Large intestine (tissue), 12 donors: ENCODE results near the gene CDK13. TPM values are rescaled to one million over a fixed set of nuclear protein-coding genes. Genes with fewer than 3 reads are reported as not detected.
"Not testable (repeated sequence)": the region's sequence is repeated elsewhere in the genome, so short reads cannot be mapped to it uniquely, and the experiment has no call there.

Experiments used
- DNase-seq, 2 donors: peaks; one replicate each; pipeline versions ENCODE4 v3.0.0 to v3.0.0-alpha.2; 2013
- H3K27ac ChIP-seq: one replicate; pipeline ENCODE4 v1.5.1; 2013; ENCODE audit warnings: low read length
- H3K27me3 ChIP-seq: 2 replicates; pipeline ENCODE4 v1.6.1; 2013; ENCODE audit warnings: low read length; ENCODE audit not compliant: control insufficient read depth, insufficient read depth
- H3K36me3 ChIP-seq: 2 replicates; pipeline ENCODE4 v1.6.1; 2013; ENCODE audit warnings: low read length; ENCODE audit not compliant: control insufficient read depth, insufficient read depth
- H3K4me1 ChIP-seq: one replicate; pipeline ENCODE4 v1.6.1; 2013; ENCODE audit warnings: low read length; ENCODE audit not compliant: control insufficient read depth, insufficient read depth
- H3K4me3 ChIP-seq: one replicate; pipeline ENCODE4 v1.5.1; 2013; ENCODE audit warnings: low read length
- H3K9me3 ChIP-seq: one replicate; pipeline ENCODE4 v1.6.1; 2013; ENCODE audit warnings: mild to moderate bottlenecking, low read depth, low read length, moderate library complexity; ENCODE audit not compliant: control insufficient read depth
- WGBS: methylation state at CpG from one replicate; pipeline ENCODE4 v1.1.5; 2013; ENCODE audit warnings: low lambda C conversion rate; ENCODE audit not compliant: insufficient coverage; 5-methylcytosine and 5-hydroxymethylcytosine counted together
- long read RNA-seq, 11 donors: transcript quantifications; one replicate each; lab custom pipeline, GENCODE V29; 2026
- polyA plus RNA-seq: library from polyadenylated mRNA; unstranded; fragments of 120-200 nt; gene quantifications from one replicate; pipeline ENCODE4 v1.2.1, GENCODE V29; 2013

CDK13 gene
- polyA plus RNA-seq = 48.6 TPM
- long read RNA-seq, donor 1, full-length matches to known transcripts = 7 of 7 reads
- long read RNA-seq, donor 1, partial matches to known transcripts = 0 of 7 reads
- long read RNA-seq, donor 1, other reads (novel, unspliced or antisense) = 0 of 7 reads
- long read RNA-seq, donor 2, full-length matches to known transcripts = 8 of 8 reads
- long read RNA-seq, donor 2, partial matches to known transcripts = 0 of 8 reads
- long read RNA-seq, donor 2, other reads (novel, unspliced or antisense) = 0 of 8 reads
- long read RNA-seq, donor 3, full-length matches to known transcripts = 10 of 10 reads
- long read RNA-seq, donor 3, partial matches to known transcripts = 0 of 10 reads
- long read RNA-seq, donor 3, other reads (novel, unspliced or antisense) = 0 of 10 reads
- long read RNA-seq, donor 4, partial matches to known transcripts = 0 of 1 reads
- long read RNA-seq, donor 4, other reads (novel, unspliced or antisense) = 0 of 1 reads
- long read RNA-seq, donor 5, partial matches to known transcripts = 0 of 5 reads
- long read RNA-seq, donor 5, other reads (novel, unspliced or antisense) = 0 of 5 reads
- long read RNA-seq, donor 6, full-length matches to known transcripts = 8 of 8 reads
- long read RNA-seq, donor 6, partial matches to known transcripts = 0 of 8 reads
- long read RNA-seq, donor 6, other reads (novel, unspliced or antisense) = 0 of 8 reads
- long read RNA-seq, donor 7, full-length matches to known transcripts = 10 of 10 reads
- long read RNA-seq, donor 7, partial matches to known transcripts = 0 of 10 reads
- long read RNA-seq, donor 7, other reads (novel, unspliced or antisense) = 0 of 10 reads
- long read RNA-seq, donor 8, partial matches to known transcripts = 0 of 6 reads
- long read RNA-seq, donor 8, other reads (novel, unspliced or antisense) = 0 of 6 reads
- long read RNA-seq, donor 9, partial matches to known transcripts = 0 of 2 reads
- long read RNA-seq, donor 9, other reads (novel, unspliced or antisense) = 0 of 2 reads
- long read RNA-seq, donor 10, partial matches to known transcripts = 0 of 6 reads
- long read RNA-seq, donor 10, other reads (novel, unspliced or antisense) = 0 of 6 reads
- long read RNA-seq, donor 11, full-length matches to known transcripts = 4 of 4 reads
- long read RNA-seq, donor 11, partial matches to known transcripts = 0 of 4 reads
- long read RNA-seq, donor 11, other reads (novel, unspliced or antisense) = 0 of 4 reads

GRCh38 chr7:39949971-39950472, at the start of gene CDK13:
TSS of gene CDK13 (plus strand) at chr7:39950256. CDS start at chr7:39950642, 386 bp downstream.
- Histone ChIP-seq H3K4me3 (peak within 1 kb of the TSS; percentile 91), H3K9me3 (peaks cover 5% of the 10 kb centered on the region), H3K36me3 (no peaks in the 10 kb centered on the region), H3K27ac (peak within 1 kb of the TSS; percentile 100), H3K4me1 (peaks cover 9% of the 10 kb centered on the region), H3K27me3 (no peaks in the 10 kb centered on the region)
- peak; percentile 82 to 90 for DNase-seq
- no CpG with 5 or more reads among the region's 59 CpGs for WGBS

- Histone ChIP-seq H3K4me3 (no peak overlapping the region), H3K4me1 (no peaks in the 10 kb centered on the region), H3K27ac (no peak overlapping the region), H3K36me3 (no peaks in the 10 kb centered on the region), H3K27me3 (no peaks in the 10 kb centered on the region), H3K9me3 (no peaks in the 10 kb centered on the region)
- WGBS = no CpG with 5 or more reads among the region's 2 CpGs
- no peak for DNase-seq
These were observed 46.0 kb upstream of the CDK13 start for GRCh38 chr7:39904077-39904486.

GRCh38 chr7:39908141-39908540, 41.9 kb upstream of the CDK13 start:
- DNase-seq = no peak
- WGBS = no CpG with 5 or more reads among the region's 4 CpGs

GRCh38 chr7:39908973-39909372, 41.1 kb upstream of the CDK13 start:
- H3K9me3 ChIP-seq = peaks cover 4% of the 10 kb centered on the region
- no peak overlapping the region for H3K4me3 ChIP-seq
- no peak for DNase-seq
- no peak overlapping the region for H3K27ac ChIP-seq
- no peaks in the 10 kb centered on the region for H3K36me3 ChIP-seq
- no peaks in the 10 kb centered on the region for H3K4me1 ChIP-seq
- WGBS = no CpG with 5 or more reads among the region's 4 CpGs
- H3K27me3 ChIP-seq = no peaks in the 10 kb centered on the region

More at GRCh38 chr7:39908141-39908540, 41.9 kb upstream of the CDK13 start:
- Histone ChIP-seq H3K4me3 (no peak overlapping the region), H3K27ac (no peak overlapping the region), H3K27me3 (no peaks in the 10 kb centered on the region), H3K36me3 (no peaks in the 10 kb centered on the region), H3K4me1 (no peaks in the 10 kb centered on the region), H3K9me3 (peaks cover 4% of the 10 kb centered on the region)

- DNase-seq = no peak
- H3K27ac ChIP-seq = no peak overlapping the region
- WGBS = no CpG with 5 or more reads among the region's 1 CpG
- peaks cover 4% of the 10 kb centered on the region for H3K9me3 ChIP-seq
- H3K27me3 ChIP-seq = no peaks in the 10 kb centered on the region
- H3K36me3 ChIP-seq = no peaks in the 10 kb centered on the region
- H3K4me3 ChIP-seq = no peak overlapping the region
- no peaks in the 10 kb centered on the region for H3K4me1 ChIP-seq
These were observed 40.5 kb upstream of the CDK13 start for GRCh38 chr7:39909526-39909925.

- DNase-seq = no peak
- no CpG with 5 or more reads among the region's 7 CpGs for WGBS
- Histone ChIP-seq H3K27ac (no peak overlapping the region), H3K36me3 (no peaks in the 10 kb centered on the region), H3K27me3 (no peaks in the 10 kb centered on the region), H3K4me1 (no peaks in the 10 kb centered on the region), H3K9me3 (peaks cover 4% of the 10 kb centered on the region), H3K4me3 (no peak overlapping the region)
These were observed 39.8 kb upstream of the CDK13 start for GRCh38 chr7:39910108-39910869.

- peaks cover 4% of the 10 kb centered on the region for H3K9me3 ChIP-seq
- no peaks in the 10 kb centered on the region for H3K36me3 ChIP-seq
- WGBS = no CpG with 5 or more reads among the region's 2 CpGs
- no peaks in the 10 kb centered on the region for H3K4me1 ChIP-seq
- no peaks in the 10 kb centered on the region for H3K27me3 ChIP-seq
- DNase-seq = no peak
- H3K4me3 ChIP-seq = no peak overlapping the region
- H3K27ac ChIP-seq = no peak overlapping the region
These were observed 38.9 kb upstream of the CDK13 start for GRCh38 chr7:39911167-39911566.

- H3K27me3 ChIP-seq, H3K4me1 ChIP-seq, H3K4me3 ChIP-seq, H3K27ac ChIP-seq, H3K36me3 ChIP-seq, H3K9me3 ChIP-seq: not testable (repeated sequence)
- no CpG with 5 or more reads among the region's 8 CpGs for whole genome bisulfite sequencing
- DNase-seq = peak; percentile 50 to 53
These were observed 34.2 kb upstream of the CDK13 start for GRCh38 chr7:39915847-39916246.

- no peak overlapping the region for H3K4me3 ChIP-seq
- peak in 1 of 2 donors; percentile 12 for DNase-seq
- H3K27me3 ChIP-seq = no peaks in the 10 kb centered on the region
- no peaks in the 10 kb centered on the region for H3K36me3 ChIP-seq
- no peaks in the 10 kb centered on the region for H3K4me1 ChIP-seq
- H3K27ac ChIP-seq = no peak overlapping the region
- WGBS = no CpG with 5 or more reads among the region's 2 CpGs
- no peaks in the 10 kb centered on the region for H3K9me3 ChIP-seq
These were observed 30.4 kb upstream of the CDK13 start for GRCh38 chr7:39919646-39920045.
